Measurements from ENCODE around the gene MRPL27.

The MRPL27 gene

GRCh38 chr17:50359998-50360461 lies 13.0 kb downstream of the MRPL27 start:
- no peak for DNase-seq

DNA sequence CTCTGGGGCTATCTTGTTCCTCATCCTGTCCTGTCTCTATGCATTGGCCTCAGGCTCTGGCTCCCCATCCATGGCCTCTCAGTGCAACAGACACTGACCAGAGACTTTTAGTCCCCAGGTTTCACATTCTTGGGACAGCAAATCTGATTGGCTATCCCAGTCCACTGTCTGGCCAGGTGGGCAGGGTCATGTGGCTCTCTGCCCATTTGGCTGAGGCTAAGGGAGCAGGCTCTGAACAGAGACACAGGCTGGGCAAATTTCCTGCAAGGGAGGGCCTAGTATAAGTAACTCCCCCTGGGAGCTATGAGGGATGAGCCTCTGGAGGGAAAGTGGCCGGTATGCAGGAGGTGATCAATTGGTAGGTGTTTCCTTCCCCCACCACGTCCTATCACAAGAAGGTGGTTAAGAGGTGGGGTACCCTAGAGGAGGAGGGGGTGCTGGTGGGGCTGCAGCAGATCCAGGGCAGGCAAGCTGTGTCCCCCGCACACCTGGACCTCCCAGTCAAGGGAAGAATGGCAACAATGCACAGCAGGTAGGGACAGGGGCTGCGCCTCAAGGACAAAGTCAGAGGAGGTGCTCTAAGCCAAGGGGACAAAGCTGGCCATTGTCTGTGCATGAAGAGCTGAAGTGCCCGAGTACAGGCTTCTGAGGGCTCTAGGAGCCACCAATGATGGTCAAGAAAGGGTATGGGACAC lies 13.8 kb downstream of the MRPL27 start:
- no peak for DNase-seq

- no peak for DNase-seq
Observed at GRCh38 chr17:50358177-50358576, 14.8 kb downstream of the MRPL27 start.

GRCh38 chr17:50356892-50357510 lies 16.0 kb downstream of the MRPL27 start:
- no peak for DNase-seq

DNA sequence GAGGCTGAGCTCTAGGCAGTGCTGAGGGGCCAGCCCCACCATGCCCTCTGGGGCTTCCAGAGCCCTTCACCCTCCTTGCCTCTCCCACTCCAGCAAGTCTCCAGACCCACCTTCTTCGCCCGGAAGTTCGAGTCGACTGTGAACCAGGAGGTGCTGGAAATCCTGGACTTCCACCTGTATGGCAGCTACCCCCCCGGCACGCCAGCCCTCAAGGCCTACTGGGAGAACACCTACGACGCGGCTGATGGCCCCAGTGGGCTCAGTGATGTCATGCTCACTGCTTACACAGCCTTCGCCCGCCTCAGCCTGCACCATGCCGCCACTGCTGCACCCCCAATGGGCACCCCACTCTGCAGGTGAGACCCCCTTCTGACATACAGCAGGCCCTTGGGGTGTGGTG lies 16.6 kb downstream of the MRPL27 start:
- DNase-seq: no peak

- DNase-seq: no peak
Observed at GRCh38 chr17:50355701-50356341, 17.2 kb downstream of the MRPL27 start.

GRCh38 chr17:50355336-50355700 lies 17.7 kb downstream of the MRPL27 start:
- no peak for DNase-seq

- no peak for DNase-seq
Observed at GRCh38 chr17:50354776-50355175, 18.2 kb downstream of the MRPL27 start.

- no peak for DNase-seq
Observed at GRCh38 chr17:50354198-50354597, 18.8 kb downstream of the MRPL27 start.

- no peak for DNase-seq
Observed at GRCh38 chr17:50353600-50354195, 19.3 kb downstream of the MRPL27 start.

DNA sequence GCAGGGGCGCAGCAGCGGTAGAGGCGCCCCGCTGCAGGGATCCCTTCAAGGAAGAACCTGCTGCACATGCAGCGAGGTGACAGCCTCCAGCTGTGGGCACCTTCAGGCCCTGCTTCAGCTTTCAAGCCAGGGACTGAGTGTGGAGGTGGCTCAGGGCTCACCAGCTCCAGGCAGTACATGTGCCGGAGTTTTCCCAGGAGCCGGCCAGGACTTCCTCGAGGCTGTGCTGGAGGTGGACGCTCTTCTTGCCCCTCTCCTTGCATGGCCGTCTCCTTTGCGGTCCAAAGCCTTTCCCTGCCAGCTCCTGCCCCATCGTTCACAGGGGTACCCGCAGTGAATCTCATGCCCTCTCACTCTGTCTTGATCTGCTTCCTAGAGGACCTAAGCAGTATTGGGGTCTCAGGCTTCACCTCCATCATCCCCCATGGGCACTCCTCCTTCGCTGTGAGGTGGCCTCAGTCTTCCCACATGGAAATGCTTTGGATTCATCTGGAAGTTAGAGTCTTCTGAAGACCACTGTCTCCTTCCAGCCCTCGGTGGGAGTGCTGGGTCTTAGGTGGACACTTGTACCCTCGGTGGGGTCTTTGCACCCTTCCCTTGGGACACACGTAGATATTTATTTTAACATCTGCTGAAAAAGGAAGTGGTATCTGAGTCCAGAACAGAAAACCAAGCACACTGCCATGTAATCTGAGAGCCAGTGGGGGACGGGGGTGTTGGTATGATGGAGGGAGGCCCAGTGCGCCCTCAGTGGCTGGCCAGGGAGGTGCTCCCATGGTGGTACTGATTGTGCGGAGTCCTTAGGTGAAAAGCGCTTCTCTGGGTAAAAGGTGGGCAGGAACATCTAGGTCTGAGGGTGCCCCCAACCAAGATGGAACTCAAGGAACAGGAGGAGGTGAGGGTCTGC lies 20.0 kb downstream of the MRPL27 start:
- no peak for DNase-seq

DNA sequence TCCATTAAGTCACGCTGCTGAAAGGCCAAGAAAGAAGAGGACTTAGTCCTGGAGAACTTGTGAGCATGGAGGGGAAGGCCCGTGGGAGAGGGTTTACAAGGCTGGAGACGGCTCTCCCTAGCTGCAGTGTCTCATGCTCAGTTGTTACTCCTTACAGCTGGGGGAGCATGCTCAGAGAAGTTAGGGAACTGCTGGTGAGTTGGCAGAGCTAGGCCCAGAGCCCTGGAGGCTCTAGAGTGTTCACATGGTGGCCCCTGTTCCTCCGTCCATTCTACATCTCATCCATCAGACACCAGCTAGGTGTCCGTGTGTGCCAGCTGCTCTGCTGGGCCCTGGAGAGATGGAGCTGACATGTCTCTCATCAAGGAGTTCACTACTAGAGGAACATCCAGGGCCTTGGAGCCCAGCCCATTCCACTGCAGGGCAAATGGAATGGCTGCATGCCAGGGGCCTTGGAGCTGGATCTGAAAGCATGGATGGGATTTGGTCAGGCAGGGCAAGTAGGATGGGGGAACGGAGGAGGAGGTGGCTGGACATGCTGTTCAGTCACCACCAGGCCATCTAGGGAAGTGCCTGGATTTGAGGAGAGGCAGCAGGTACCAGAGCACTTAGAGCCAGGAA lies 20.8 kb downstream of the MRPL27 start:
- DNase-seq: no peak

- no peak for DNase-seq
Observed at GRCh38 chr17:50350733-50351132, 22.3 kb downstream of the MRPL27 start.

GRCh38 chr17:50349243-50349600 lies 23.8 kb downstream of the MRPL27 start:
- DNase-seq: no peak

DNA sequence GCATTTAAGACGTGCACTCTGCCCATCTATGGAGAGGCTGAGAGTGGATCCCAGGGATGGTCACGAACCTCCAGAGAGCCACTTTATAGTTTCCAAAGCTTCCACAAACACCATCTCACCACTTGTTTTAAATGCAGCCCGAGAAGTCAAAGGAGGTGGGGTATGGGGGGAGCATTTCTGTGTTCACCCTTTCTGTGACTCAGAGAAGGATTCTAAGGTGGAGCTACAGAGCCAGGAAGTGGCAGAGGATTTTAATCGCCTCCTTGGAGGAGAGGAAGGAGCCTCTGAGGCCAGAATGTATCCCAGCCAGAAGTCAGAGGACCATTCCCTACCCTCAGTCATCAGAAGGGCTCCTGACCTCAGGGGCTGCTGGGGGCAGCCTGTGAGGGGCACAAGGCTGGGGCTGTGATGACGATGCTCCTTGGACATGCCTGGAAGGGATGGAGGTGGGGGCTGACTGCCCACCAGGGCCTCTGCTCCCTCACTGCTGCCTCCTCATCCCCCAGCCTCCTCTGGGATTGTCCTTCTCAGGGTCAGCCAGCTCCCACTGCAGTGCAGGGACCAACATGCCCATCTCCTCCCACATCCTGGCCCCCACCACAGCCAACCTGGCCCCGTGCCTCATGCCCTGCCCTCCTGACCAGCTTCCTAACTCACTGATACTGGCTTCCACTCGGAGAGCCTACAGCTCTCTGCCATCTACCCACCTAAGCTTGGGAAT lies 24.3 kb downstream of the MRPL27 start:
- DNase-seq: no peak

- DNase-seq: no peak
Observed at GRCh38 chr17:50347894-50348291, 25.1 kb downstream of the MRPL27 start.

DNA sequence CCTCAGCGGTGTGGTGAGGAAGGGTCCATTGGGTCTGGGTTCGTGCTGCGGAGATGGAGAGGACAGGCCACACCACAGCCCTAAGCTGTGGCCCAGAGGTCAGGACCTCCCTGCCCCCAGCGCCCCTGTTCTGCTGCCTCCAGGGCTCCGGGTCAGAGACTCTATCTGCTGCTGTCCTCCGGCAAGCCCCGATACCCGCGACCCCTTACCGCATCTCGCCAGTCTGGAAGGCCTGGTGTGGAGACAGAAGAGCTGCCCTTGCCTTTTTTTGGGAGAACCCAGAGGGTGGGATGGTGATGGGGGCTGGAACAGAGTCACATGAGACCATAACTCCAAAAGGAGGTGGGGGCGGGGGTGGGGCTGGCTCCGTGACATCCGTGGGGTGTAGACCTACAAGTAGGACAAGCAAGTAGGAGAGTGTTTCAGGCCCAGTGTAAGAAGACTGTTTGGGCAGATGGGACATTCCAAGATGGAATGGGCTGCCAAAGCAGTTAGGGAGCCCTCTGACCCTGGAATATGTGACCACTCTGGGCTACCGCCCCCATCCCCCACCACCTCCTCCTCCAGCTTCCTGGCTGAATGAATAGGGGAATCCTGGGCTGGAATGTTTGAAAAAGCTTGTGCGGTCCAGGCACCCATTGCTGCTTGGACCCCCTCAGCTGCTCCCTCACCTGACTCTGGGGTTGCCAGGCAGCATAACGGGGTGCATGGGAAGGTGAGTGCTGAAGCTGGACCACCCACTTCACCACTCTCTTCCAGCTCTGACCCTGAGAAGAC lies 25.7 kb downstream of the MRPL27 start:
- DNase-seq: no peak

GRCh38 chr17:50346313-50347116 lies 26.5 kb downstream of the MRPL27 start:
- peak in 2 of 5 donors; percentile 27 to 42 for DNase-seq

DNA sequence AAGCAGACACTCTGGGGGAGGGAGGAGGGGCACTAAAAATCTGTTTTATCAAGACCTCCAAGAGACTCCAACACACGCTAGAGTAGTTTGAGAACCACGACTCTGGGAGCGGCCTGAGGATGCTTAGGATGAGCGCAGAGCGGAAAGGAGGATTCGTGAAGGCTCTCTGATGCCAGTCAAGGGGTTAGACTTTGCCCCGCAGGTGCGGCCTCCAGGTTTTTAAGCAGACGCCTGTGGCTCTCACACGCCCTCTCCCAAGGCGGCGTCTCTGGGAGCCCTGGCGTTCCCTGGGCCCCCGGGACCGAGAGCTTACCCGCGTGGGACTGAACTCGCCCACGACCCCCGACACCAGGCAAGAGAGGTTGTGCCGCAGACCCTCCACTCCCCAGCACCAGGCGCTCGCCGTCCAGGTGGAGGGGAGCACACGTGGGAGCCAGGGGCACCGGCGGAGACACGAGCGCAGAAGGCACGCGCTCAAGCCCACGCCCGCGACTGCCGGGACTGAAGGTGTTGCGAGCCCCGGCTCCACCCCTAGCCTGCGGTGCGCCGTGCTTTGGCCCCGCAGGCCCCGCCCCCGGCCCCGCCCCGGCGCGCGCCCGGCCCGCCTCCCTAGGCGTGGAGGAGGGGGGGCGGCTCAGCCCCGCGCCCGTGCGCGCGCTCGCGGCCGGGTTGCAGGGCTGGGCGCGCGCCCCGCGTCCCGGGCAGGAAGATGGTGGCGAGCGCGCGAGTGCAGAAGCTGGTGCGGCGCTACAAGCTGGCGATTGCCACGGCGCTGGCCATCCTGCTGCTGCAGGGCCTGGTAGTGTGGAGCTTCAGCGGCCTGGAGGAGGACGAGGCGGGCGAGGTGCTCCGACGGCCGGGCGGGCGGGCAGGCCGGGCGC lies 27.3 kb downstream of the MRPL27 start, which contains the start of gene XYLT2:
Gene XYLT2 (plus strand): TSS at position 695 of the 881 bp plus-strand sequence. CDS start 15 bp downstream, at position 710.
- peak; percentile 82 to 95 (median 87) for DNase-seq

Measured in T-helper 1 cell (primary cell).